SK-N-SH (cell line): ENCODE results near the gene ZNF221.

Experiments
- NFIC ChIP-seq: IDR thresholded peaks from 2 replicates; pipeline ENCODE4 v1.4.0; 2012; ENCODE audit warnings: borderline replicate concordance
- TF ChIP-seq, protein P1 (sequence below): IDR thresholded peaks from 2 replicates; pipeline ENCODE4 v1.4.0; 2012; ENCODE audit warnings: low read depth, borderline replicate concordance

DNA sequence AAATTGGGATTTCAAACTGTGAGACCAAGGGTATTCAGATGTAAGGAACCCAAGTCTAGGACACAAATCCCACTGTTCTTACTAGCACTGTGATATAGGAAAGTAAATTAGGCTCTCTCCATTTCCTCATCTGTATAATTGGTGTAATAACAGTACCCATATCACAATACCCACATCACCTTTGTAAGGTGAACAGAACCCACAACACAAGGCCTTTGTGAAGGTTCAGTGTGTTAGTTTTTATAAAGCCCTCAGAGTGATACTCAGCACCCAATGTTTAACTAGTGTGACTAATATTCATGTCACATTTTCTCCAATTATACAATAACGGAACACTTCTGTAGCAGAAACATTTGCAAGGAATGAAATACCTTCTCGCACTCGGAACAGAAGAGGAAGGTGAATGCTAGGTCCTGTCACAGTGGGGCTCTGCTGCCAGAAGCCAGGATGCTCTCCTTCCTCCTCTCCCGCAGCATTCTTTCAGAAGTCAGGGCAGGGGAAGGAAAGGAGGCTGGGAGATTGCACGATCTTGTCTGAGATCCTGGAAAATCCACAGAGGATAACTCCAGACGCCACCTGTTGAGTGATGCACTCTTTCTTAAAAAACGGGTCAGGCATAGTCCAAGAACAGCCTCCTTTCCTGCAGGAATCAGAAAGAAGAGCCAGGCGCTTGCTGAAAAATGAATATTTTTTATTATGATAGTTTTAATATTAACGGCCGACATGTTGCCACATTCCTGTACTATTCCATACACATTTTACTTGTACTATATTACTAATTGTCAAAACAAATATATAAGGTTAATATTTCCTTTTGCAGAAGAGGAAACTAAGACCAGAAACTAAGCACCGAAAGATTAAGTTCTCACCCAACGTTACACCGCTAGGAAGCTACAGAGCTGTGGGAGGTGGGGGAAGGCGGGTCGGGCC lies 16.7 kb upstream of the ZNF221 start:
- TF ChIP-seq, protein P1, sequence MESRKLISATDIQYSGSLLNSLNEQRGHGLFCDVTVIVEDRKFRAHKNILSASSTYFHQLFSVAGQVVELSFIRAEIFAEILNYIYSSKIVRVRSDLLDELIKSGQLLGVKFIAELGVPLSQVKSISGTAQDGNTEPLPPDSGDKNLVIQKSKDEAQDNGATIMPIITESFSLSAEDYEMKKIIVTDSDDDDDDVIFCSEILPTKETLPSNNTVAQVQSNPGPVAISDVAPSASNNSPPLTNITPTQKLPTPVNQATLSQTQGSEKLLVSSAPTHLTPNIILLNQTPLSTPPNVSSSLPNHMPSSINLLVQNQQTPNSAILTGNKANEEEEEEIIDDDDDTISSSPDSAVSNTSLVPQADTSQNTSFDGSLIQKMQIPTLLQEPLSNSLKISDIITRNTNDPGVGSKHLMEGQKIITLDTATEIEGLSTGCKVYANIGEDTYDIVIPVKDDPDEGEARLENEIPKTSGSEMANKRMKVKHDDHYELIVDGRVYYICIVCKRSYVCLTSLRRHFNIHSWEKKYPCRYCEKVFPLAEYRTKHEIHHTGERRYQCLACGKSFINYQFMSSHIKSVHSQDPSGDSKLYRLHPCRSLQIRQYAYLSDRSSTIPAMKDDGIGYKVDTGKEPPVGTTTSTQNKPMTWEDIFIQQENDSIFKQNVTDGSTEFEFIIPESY = no peak
- no peak for TF ChIP-seq NFIC
